Memory B cell (primary cell): ENCODE results near the gene GSTA5.
"Not testable (repeated sequence)": the region's sequence is repeated elsewhere in the genome, so short reads cannot be mapped to it uniquely, and the experiment has no call there.

ENCODE experiments used
- ATAC-seq: fragments of 150-1000 bp; cut with Tn5 transposase; 2 replicates; pipeline ENCODE4 v1.10.0; 2021; ENCODE audit warnings: low read depth, mild to moderate bottlenecking, moderate library complexity
- DNase-seq, 2 donors: peaks; one replicate each; pipeline ENCODE4 v3.0.0; 2022; ENCODE audit warnings: low spot score in 2 of 2
- H3K27ac Mint-ChIP-seq: one replicate; pipeline ENCODE4 v1.8.0; 2022; ENCODE audit warnings: mild to moderate bottlenecking, moderate library complexity, mixed read lengths
- H3K27me3 Mint-ChIP-seq: one replicate; pipeline ENCODE4 v1.8.0; 2022; ENCODE audit warnings: mixed read lengths
- H3K36me3 Mint-ChIP-seq: one replicate; pipeline ENCODE4 v1.8.0; 2022; ENCODE audit warnings: mild to moderate bottlenecking, mixed read lengths
- H3K4me1 Mint-ChIP-seq: one replicate; pipeline ENCODE4 v1.8.0; 2022; ENCODE audit warnings: mixed read lengths
- H3K4me3 Mint-ChIP-seq: one replicate; pipeline ENCODE4 v1.8.0; 2022; ENCODE audit warnings: mild to moderate bottlenecking, moderate library complexity, mixed read lengths
- H3K9me3 Mint-ChIP-seq: one replicate; pipeline ENCODE4 v1.8.0; 2022; ENCODE audit warnings: mixed read lengths

The GSTA5 gene

GRCh38 chr6:52840763-52841585 is at the start of gene GSTA5:
TSS of gene GSTA5 (minus strand) at chr6:52840813.
- Mint-ChIP-seq H3K4me1 (no peaks in the 10 kb centered on the region), H3K9me3 (no peaks in the 10 kb centered on the region), H3K4me3 (no peak within 1 kb of the TSS), H3K36me3 (no peaks in the 10 kb centered on the region), H3K27ac (no peak within 1 kb of the TSS), H3K27me3 (peaks cover 13% of the 10 kb centered on the region)
- DNase-seq (no peak), ATAC-seq (no peak)

- Mint-ChIP-seq H3K36me3 (no peaks in the 10 kb centered on the region), H3K27ac (no peak overlapping the region), H3K27me3 (peaks cover 7% of the 10 kb centered on the region), H3K4me3 (no peak overlapping the region), H3K9me3 (no peaks in the 10 kb centered on the region), H3K4me1 (no peaks in the 10 kb centered on the region)
- no peak for ATAC-seq
- DNase-seq, result no peak
These were observed 49.4 kb upstream of the GSTA5 start for GRCh38 chr6:52890018-52890417.

GRCh38 chr6:52887910-52888524 is 47.4 kb upstream of the GSTA5 start:
- Mint-ChIP-seq H3K27me3 (peaks cover 5% of the 10 kb centered on the region), H3K27ac (no peak overlapping the region), H3K36me3 (no peaks in the 10 kb centered on the region), H3K9me3 (no peaks in the 10 kb centered on the region), H3K4me3 (no peak overlapping the region), H3K4me1 (no peaks in the 10 kb centered on the region)
- no peak for DNase-seq
- no peak for ATAC-seq

GRCh38 chr6:52881996-52882841 is 41.6 kb upstream of the GSTA5 start:
- H3K36me3 Mint-ChIP-seq, result no peaks in the 10 kb centered on the region
- no peaks in the 10 kb centered on the region for H3K27me3 Mint-ChIP-seq
- H3K9me3 Mint-ChIP-seq, result no peaks in the 10 kb centered on the region
- DNase-seq, result peak; percentile 55 to 59
- peaks cover 6% of the 10 kb centered on the region for H3K4me1 Mint-ChIP-seq
- peak overlapping the region; percentile 84 for H3K4me3 Mint-ChIP-seq
- H3K27ac Mint-ChIP-seq, result peak overlapping the region; percentile 62
- ATAC-seq, result peak; percentile 98

- ATAC-seq (no peak), DNase-seq (no peak)
- Mint-ChIP-seq H3K36me3 (no peaks in the 10 kb centered on the region), H3K4me1 (peaks cover 6% of the 10 kb centered on the region), H3K27me3 (no peaks in the 10 kb centered on the region), H3K4me3 (peak overlapping the region; percentile 84), H3K27ac (no peak overlapping the region), H3K9me3 (no peaks in the 10 kb centered on the region)
These were observed 41.0 kb upstream of the GSTA5 start for GRCh38 chr6:52881662-52881995.

GRCh38 chr6:52877786-52878185 is 37.2 kb upstream of the GSTA5 start:
- no peaks in the 10 kb centered on the region for H3K36me3 Mint-ChIP-seq
- DNase-seq (no peak), ATAC-seq (no peak)
- no peak overlapping the region for H3K27ac Mint-ChIP-seq
- no peak overlapping the region for H3K4me3 Mint-ChIP-seq
- peaks cover 3% of the 10 kb centered on the region for H3K27me3 Mint-ChIP-seq
- H3K9me3 Mint-ChIP-seq, result no peaks in the 10 kb centered on the region
- H3K4me1 Mint-ChIP-seq, result peaks cover 6% of the 10 kb centered on the region

GRCh38 chr6:52877168-52877567 is 36.6 kb upstream of the GSTA5 start:
- Mint-ChIP-seq H3K9me3 (no peaks in the 10 kb centered on the region), H3K27ac (no peak overlapping the region), H3K4me1 (peaks cover 5% of the 10 kb centered on the region), H3K27me3 (peaks cover 3% of the 10 kb centered on the region), H3K36me3 (no peaks in the 10 kb centered on the region), H3K4me3 (no peak overlapping the region)
- ATAC-seq (no peak), DNase-seq (no peak)

- H3K4me3 Mint-ChIP-seq, result no peak overlapping the region
- H3K4me1 Mint-ChIP-seq, result peaks cover 2% of the 10 kb centered on the region
- peaks cover 4% of the 10 kb centered on the region for H3K27me3 Mint-ChIP-seq
- H3K9me3 Mint-ChIP-seq, result no peaks in the 10 kb centered on the region
- ATAC-seq, result no peak
- no peak overlapping the region for H3K27ac Mint-ChIP-seq
- DNase-seq, result no peak
- no peaks in the 10 kb centered on the region for H3K36me3 Mint-ChIP-seq
These were observed 35.6 kb upstream of the GSTA5 start for GRCh38 chr6:52876056-52876787.

GRCh38 chr6:52872031-52872430 is 31.4 kb upstream of the GSTA5 start:
- Mint-ChIP-seq H3K4me1 (no peaks in the 10 kb centered on the region), H3K4me3 (no peak overlapping the region), H3K36me3 (no peaks in the 10 kb centered on the region), H3K27ac (no peak overlapping the region), H3K27me3 (peaks cover 4% of the 10 kb centered on the region), H3K9me3 (no peaks in the 10 kb centered on the region)
- no peak for ATAC-seq
- no peak for DNase-seq

GRCh38 chr6:52871621-52872020 is 31.0 kb upstream of the GSTA5 start:
- H3K4me1 Mint-ChIP-seq, result no peaks in the 10 kb centered on the region
- no peaks in the 10 kb centered on the region for H3K36me3 Mint-ChIP-seq
- ATAC-seq, result no peak
- DNase-seq, result no peak
- no peak overlapping the region for H3K27ac Mint-ChIP-seq
- H3K4me3 Mint-ChIP-seq, result no peak overlapping the region
- no peaks in the 10 kb centered on the region for H3K9me3 Mint-ChIP-seq
- peaks cover 4% of the 10 kb centered on the region for H3K27me3 Mint-ChIP-seq

GRCh38 chr6:52870335-52871091 is 29.9 kb upstream of the GSTA5 start:
- H3K36me3 Mint-ChIP-seq, H3K4me1 Mint-ChIP-seq, DNase-seq, ATAC-seq, H3K9me3 Mint-ChIP-seq, H3K27ac Mint-ChIP-seq, H3K4me3 Mint-ChIP-seq, H3K27me3 Mint-ChIP-seq: not testable (repeated sequence)

GRCh38 chr6:52868899-52869298 is 28.3 kb upstream of the GSTA5 start:
- ATAC-seq, DNase-seq, H3K27me3 Mint-ChIP-seq, H3K27ac Mint-ChIP-seq, H3K36me3 Mint-ChIP-seq, H3K4me3 Mint-ChIP-seq, H3K9me3 Mint-ChIP-seq, H3K4me1 Mint-ChIP-seq: not testable (repeated sequence)

GRCh38 chr6:52868240-52868639 is 27.6 kb upstream of the GSTA5 start:
- no peaks in the 10 kb centered on the region for H3K36me3 Mint-ChIP-seq
- peaks cover 6% of the 10 kb centered on the region for H3K27me3 Mint-ChIP-seq
- DNase-seq, result no peak
- peaks cover 2% of the 10 kb centered on the region for H3K9me3 Mint-ChIP-seq
- H3K4me1 Mint-ChIP-seq, result no peaks in the 10 kb centered on the region
- ATAC-seq, result no peak
- H3K27ac Mint-ChIP-seq, result no peak overlapping the region
- no peak overlapping the region for H3K4me3 Mint-ChIP-seq
